Muscle of back (tissue), 13 donors: ENCODE measurements around the gene XAF1. TPM values are rescaled to one million over a fixed set of nuclear protein-coding genes. Genes with fewer than 3 reads are reported as not detected.
A peak's percentile ranks its signal among the peaks of the same experiment; 100 is the strongest.
"Not testable (repeated sequence)": the region's sequence is repeated elsewhere in the genome, so short reads cannot be mapped to it uniquely, and the experiment has no call there.

ENCODE experiments used
- DNase-seq, 3 donors: peaks; one replicate each; pipeline versions ENCODE4 v3.0.0 to v3.0.0-alpha.2; 2013
- long read RNA-seq, 9 donors: transcript quantifications; one replicate each; lab custom pipeline, GENCODE V29; 2026
- polyA plus RNA-seq, 10 donors: library from polyadenylated mRNA; unstranded; fragments of 120-200 nt; gene quantifications; one replicate each; pipeline ENCODE4 v1.2.1, GENCODE V29; 2013; ENCODE audit not compliant: insufficient read length in 10 of 10

Gene XAF1
- 10 to 100 TPM in 3 of 10 donors, 1 to 10 TPM in 7; 4.0 to 23.7 (median 7.5) TPM for polyA plus RNA-seq
- long read RNA-seq, donor 1, result 0 reads
- long read RNA-seq, donor 2, result 0 reads
- long read RNA-seq, donor 3, result 0 reads
- long read RNA-seq, donor 4, partial matches to known transcripts, result 0 of 1 reads
- long read RNA-seq, donor 4, other reads (novel, unspliced or antisense), result 0 of 1 reads
- long read RNA-seq, donor 5, partial matches to known transcripts, result 0 of 1 reads
- long read RNA-seq, donor 5, other reads (novel, unspliced or antisense), result 0 of 1 reads
- long read RNA-seq, donor 6, result 0 reads
- long read RNA-seq, donor 7, result 0 reads
- long read RNA-seq, donor 8, result 0 reads
- long read RNA-seq, donor 9, result 0 reads

DNA sequence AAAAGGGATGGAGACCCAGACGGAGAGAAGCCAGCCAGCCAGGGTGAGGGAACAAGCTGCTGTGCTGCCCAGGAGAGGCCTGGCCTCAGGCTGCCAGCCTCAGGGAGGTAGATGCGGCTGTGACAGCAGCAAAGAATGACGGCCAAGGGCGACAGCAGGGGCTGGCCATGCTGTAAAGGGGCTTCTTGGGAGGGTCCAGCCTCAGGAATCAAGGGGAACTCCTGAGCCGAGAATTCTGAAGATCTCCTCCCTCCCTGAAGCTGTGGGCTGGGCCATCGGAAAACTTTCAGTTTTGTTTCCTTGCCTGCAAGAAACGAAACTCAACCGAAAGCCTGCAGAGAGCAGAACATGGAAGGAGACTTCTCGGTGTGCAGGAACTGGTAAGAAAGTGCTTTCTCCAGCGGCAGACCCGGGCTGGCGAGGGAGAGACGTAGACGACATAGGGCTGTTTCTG is at the start of gene XAF1:
Gene XAF1, plus strand, starts transcription at position 316 of the 454 bp plus-strand sequence. Its CDS starts 33 bp downstream, at position 349.
- peak; percentile 33 to 79 (median 56) for DNase-seq

DNA sequence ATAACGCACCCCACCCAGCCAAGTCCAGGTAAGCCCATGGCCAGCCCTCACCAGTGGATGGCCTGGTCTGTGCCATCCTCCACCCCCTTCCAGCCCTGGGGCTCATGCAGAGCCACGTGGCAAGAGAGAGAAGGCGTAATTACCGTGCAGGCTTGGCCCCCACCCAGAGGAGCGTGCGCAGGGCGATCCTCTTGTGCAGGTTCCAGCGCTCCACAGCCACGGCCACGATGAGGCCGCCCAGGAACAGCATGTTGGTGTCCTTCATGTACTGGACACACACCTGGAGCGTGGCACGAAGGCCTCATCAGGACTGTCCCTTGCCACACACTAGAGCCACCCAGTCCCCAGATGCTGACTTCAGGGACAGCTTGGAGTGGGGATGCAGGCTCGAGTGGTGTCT is 49.3 kb upstream of the XAF1 start:
- no peak for DNase-seq

DNA sequence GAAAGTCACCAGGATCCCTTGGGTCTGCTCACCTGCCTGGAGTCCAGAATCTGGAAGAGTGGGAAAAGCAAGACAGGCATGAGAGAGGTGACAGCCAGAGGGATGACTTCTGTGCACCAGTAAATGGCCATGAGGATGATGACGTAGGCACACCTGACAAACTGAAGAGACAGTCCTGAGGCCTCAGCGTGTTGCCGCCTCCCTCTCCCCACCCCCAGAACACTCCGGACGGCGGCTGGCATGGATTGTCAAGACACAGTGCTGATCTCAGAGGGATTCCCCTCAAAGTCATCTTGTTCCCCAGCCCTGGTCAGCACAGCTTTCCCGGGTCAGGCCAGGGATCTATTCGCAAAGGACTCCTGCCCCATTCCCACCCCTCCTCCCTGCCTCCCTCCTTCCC is 48.9 kb upstream of the XAF1 start:
- no peak for DNase-seq

DNA sequence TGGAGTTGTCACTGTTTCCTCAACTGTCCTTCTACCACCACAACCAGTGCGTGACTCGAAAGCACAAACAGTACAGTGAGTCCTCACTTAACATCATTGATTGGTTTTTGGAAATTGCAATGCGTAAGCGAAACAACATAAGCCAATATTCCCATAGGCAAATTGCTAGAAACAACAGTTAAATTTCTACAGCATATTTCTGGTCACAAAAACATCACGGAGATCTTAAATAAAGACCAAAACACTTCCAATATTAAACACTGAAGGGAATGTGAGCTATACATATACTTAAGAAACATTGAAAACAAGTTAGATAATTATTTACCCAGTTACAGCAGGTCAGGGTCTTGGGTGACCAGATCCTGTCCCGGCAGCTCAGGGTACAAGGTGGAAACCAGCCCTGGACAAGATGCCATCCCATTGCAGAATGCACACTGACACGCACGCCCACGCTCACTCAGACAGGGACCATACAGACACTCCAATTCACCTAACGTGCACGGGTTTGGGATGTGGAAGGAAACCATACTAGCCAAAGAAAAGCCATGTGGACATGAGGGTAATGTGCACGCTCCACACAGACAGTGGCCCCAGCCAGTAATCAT is 47.4 kb upstream of the XAF1 start:
- no peak for DNase-seq

GRCh38 chr17:6710317-6710716 is 45.5 kb upstream of the XAF1 start:
- DNase-seq, result no peak

GRCh38 chr17:6711081-6711674 is 44.7 kb upstream of the XAF1 start:
- no peak for DNase-seq

- DNase-seq, result no peak
Measured at GRCh38 chr17:6711681-6712057, 44.2 kb upstream of the XAF1 start.

- peak in 1 of 3 donors; percentile 6 for DNase-seq
Measured at GRCh38 chr17:6712058-6712853, 43.6 kb upstream of the XAF1 start.

GRCh38 chr17:6712854-6713129 is 43.1 kb upstream of the XAF1 start:
- no peak for DNase-seq

- peak in 1 of 3 donors; percentile 4 for DNase-seq
Measured at GRCh38 chr17:6713130-6713917, 42.5 kb upstream of the XAF1 start, which contains the start of gene SLC13A5. Gene SLC13A5, minus strand, starts transcription at chr17:6713369. Its CDS starts 36 bp downstream, at chr17:6713333.

DNA sequence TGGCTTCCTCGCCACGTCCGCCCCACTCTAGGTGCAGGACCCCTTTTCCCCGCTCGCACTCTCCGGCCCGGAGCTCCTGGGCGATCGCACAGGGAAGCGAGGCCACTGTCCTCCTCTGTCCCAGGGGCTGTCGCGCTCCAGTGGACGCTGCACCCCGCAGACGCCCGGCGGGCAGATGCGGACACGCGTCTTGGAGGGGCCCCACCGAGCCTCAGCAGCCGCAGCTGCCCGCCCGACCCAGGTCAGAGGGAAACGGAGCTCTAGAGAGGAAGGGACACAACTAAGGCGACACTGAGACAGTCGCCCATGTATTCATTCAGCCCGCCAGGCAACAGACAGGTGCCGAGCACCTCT is 42.0 kb upstream of the XAF1 start:
- no peak for DNase-seq

DNA sequence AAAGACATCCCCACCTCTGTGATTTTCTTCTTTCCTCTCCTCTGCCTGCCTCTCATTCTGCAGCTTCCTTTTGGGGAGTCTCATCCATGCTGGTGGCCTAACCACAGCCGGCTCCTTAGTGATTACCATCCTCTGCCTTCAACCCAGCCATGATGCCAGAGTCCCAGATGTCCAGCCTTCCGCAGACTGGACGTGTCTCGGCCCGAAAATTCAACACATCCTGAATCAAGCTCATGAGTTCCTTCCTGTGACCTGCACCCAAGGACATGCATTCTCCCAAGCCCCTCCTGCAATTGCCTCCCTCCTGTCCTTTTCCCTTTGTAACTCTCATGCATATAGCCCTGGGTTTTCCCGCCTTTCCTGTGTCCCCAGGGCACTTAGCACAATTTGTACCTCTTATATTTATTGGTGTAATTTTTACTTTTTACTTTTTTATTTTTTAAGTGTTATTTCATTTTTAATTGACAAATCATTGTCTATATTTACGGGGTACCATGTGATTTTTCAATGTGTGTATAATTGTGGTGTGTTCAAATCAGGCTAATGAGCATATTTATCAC is 41.5 kb upstream of the XAF1 start:
- DNase-seq, result no peak

DNA sequence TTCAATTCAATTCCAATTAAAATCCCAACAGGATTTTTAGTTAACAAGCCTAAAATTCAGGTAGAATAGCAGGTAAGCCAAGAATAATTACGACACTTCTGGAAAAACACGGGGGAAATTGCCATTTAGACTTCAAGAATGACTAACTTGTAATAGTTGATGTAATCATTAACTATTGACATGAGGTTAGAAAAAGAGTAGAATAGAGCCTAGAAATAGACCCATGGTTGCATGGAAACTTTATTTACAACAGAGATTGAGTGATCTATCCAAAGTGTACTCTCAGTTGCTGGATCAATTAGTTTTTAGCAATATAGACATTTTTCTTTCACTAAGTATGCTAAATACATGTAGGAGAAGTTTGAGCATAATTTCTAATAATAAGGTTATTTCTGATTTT is 39.1 kb upstream of the XAF1 start:
- DNase-seq, result no peak

DNA sequence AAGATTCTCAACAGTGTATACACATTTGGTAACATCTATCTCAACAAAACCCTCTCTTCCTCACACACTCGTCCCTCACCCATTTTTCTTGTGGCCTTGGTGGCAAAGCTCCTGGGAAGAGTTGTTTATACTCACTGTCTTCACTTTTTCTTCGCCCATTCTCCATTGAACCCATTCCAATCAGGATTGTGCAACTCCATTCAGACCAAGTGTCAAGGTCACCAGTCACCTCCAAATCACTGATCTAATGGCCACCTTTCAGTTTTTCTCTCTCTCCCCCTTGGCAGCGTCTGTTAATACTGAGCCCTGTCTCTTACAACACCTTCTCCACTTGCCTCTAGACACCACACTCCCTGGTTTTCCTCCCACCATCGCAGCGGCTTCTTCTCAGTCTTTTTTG is 34.1 kb upstream of the XAF1 start:
- DNase-seq, result no peak

DNA sequence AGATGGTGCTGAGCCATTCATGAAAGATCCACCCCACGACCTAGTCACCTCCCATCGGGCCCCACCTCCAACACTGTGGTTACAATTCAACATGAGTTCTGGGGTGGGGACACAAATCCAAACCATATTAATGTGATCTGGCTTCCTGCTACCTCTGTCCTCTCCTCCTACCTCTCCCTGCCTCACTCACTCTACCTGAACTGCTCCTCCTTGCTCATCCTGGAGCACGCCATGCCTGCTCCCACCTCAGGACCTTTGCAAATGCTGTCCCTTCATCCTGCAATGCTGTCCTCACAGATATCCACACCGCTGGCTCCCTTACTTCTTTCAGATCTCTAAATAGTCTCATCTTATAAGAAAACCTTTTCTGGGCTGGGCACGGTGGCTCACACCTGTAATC is 31.8 kb upstream of the XAF1 start:
- DNase-seq, result no peak

DNA sequence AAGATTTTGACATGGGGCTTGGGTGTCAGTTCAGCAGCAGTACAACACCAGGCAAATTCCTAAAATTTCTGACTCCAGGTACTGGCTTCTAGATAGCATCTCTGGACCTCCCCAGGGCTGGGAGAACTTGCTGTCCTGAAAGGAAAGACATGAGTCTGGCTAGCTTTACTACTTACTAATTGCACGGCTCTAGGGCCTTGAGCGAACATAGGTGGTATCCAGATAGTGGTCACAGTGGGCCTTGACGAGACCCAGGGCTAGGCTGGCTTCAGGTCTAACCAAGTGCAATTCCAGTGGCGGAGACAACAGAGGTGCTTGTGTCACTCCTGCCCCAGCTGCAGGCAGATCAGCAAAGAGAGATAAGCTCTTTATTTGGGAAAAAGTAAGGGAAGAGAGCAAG is 26.3 kb upstream of the XAF1 start:
- no peak for DNase-seq

GRCh38 chr17:6746665-6747064 is 9.2 kb upstream of the XAF1 start:
- not testable (repeated sequence) for DNase-seq

- DNase-seq, result no peak
Measured at GRCh38 chr17:6748617-6749016, 7.2 kb upstream of the XAF1 start.

GRCh38 chr17:6749519-6749918 is 6.3 kb upstream of the XAF1 start:
- DNase-seq, result no peak

DNA sequence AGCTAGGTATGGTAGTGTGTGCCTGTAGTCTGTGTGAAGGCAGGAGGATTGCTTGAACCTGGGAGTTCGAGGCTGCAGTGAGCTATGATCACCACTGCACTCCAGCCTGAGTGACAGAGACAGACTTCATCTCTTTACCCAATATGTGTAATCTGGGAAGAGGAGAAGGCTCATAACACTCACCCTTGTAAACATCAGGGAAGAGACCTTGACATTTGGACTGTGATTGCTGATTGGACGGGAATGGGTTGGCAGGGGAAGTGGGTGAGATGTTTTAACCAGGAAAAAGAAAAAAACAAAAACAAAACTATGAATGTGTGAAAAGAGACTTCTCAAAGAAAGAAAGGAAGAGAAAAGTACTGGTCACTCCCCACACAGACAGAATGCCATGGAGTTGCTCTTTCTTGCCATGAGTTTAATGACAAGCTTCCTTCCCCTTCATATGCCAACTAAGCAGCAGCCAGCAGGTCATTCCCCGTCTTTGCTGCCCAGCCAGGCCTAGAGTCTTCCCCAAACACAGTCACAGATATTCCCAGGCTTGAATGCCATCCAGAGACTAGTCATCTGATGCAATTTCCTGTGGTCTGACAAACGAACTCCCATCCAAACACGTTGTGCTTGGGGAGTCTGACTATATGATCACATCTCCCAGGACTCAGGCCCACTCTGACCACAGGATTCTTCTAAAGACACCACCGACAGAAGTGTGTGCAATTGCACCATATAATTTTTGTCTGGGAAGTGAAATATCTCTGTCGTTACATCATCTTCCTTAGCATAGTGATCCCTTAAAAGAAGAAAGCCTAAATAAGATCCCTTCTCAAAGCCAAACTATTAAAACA is 3.6 kb upstream of the XAF1 start:
- peak; percentile 23 to 98 (median 45) for DNase-seq
